ENCODE measurements around the gene PGBD4.
"Not testable (repeated sequence)": the region's sequence is repeated elsewhere in the genome, so short reads cannot be mapped to it uniquely, and the experiment has no call there.

Gene PGBD4

GRCh38 chr15:34116620-34117019, 14.7 kb downstream of the PGBD4 start:
- CTCF ChIA-PET: interaction anchor here (1.0 to 16.1 kb wide), 5 partner anchors 9 to 251 kb away, joined by 3 to 324 read pairs (median 4); partner anchors contain the start of genes KATNBL1 and LPCAT4
- no peak for DNase-seq (ENCODE audit: low read depth, low spot score)
- no peak for TF ChIP-seq CTCF (IDR thresholded peaks at IDR 0.05; ENCODE audit: insufficient read depth, low read length, missing control alignments)
- H3K4me3 ChIP-seq (ENCODE audit: low read depth, low read length): no peak overlapping the region
- POLR2A ChIA-PET: no interaction called here

GRCh38 chr15:34119291-34119690, 17.4 kb downstream of the PGBD4 start:
- DNase-seq (ENCODE audit: low read depth, low spot score): no peak
- no peak overlapping the region for H3K4me3 ChIP-seq (ENCODE audit: low read depth, low read length)
- TF ChIP-seq CTCF (IDR thresholded peaks at IDR 0.05; ENCODE audit: insufficient read depth, low read length, missing control alignments): no peak
- ChIA-PET CTCF (interaction anchor here (0.7 to 16.1 kb wide), 3 partner anchors 9 to 248 kb away, joined by 5 to 324 read pairs (median 8); partner anchors contain the start of genes KATNBL1 and LPCAT4), POLR2A (interaction anchor here (0.7 kb wide), 1 partner anchor 91 kb away, joined by 3 read pairs; the partner anchor contains the start of gene KATNBL1)

- CTCF ChIA-PET: interaction anchor here (1.3 to 2.0 kb wide), 2 partner anchors 10 to 91 kb away, joined by 4 to 10 read pairs; no protein-coding TSS in a partner anchor
- POLR2A ChIA-PET; DNase-seq (ENCODE audit: low read depth, low spot score); H3K4me3 ChIP-seq (ENCODE audit: low read depth, low read length): not testable (repeated sequence)
These were observed 18.5 kb downstream of the PGBD4 start for GRCh38 chr15:34120420-34120819.

- CTCF ChIA-PET: interaction anchor here (2.0 kb wide), 1 partner anchor 12 kb away, joined by 10 read pairs; no protein-coding TSS in a partner anchor
- H3K4me3 ChIP-seq (ENCODE audit: low read depth, low read length); DNase-seq (ENCODE audit: low read depth, low spot score): not testable (repeated sequence)
- POLR2A ChIA-PET: interaction anchor here (0.7 kb wide), 1 partner anchor 19 kb away, joined by 3 read pairs; no protein-coding TSS in a partner anchor
These were observed 19.9 kb downstream of the PGBD4 start for GRCh38 chr15:34121786-34122185.

- ChIA-PET CTCF (interaction anchor here (1.0 to 2.4 kb wide), 3 partner anchors 8 to 87 kb away, joined by 3 to 10 read pairs (median 7); partner anchors contain the start of gene KATNBL1), POLR2A (no interaction called here)
- no peak for TF ChIP-seq CTCF (IDR thresholded peaks at IDR 0.05; ENCODE audit: insufficient read depth, low read length, missing control alignments)
- H3K4me3 ChIP-seq (ENCODE audit: low read depth, low read length): no peak overlapping the region
- peak; percentile 69 for DNase-seq (ENCODE audit: low read depth, low spot score)
These were observed 20.9 kb downstream of the PGBD4 start for GRCh38 chr15:34122771-34123183.

GRCh38 chr15:34124651-34125050, 22.8 kb downstream of the PGBD4 start:
- no peak for DNase-seq (ENCODE audit: low read depth, low spot score)
- no peak for TF ChIP-seq CTCF (IDR thresholded peaks at IDR 0.05; ENCODE audit: insufficient read depth, low read length, missing control alignments)
- CTCF ChIA-PET: interaction anchor here (1.0 to 2.4 kb wide), 3 partner anchors 8 to 14 kb away, joined by 3 to 9 read pairs (median 7); no protein-coding TSS in a partner anchor
- POLR2A ChIA-PET: no interaction called here
- no peak overlapping the region for H3K4me3 ChIP-seq (ENCODE audit: low read depth, low read length)

GRCh38 chr15:34125945-34126344, 24.1 kb downstream of the PGBD4 start:
- ChIA-PET CTCF (interaction anchor here (0.7 to 2.4 kb wide), 3 partner anchors 14 to 15 kb away, joined by 4 to 12 read pairs (median 9); no protein-coding TSS in a partner anchor), POLR2A (no interaction called here)
- H3K4me3 ChIP-seq (ENCODE audit: low read depth, low read length): no peak overlapping the region
- TF ChIP-seq CTCF (IDR thresholded peaks at IDR 0.05; ENCODE audit: insufficient read depth, low read length, missing control alignments): no peak
- no peak for DNase-seq (ENCODE audit: low read depth, low spot score)

Measured in AG04449 (cell line).